GM12873 (cell line): Measurements from ENCODE around the gene KBTBD8.

Experiments
- TF ChIP-seq, protein P1 (sequence below): IDR thresholded peaks from 2 replicates; pipeline ENCODE4 v1.5.1; 2012; ENCODE audit warnings: low read depth, mild to moderate bottlenecking, moderate library complexity, low read length, control low read depth; ENCODE audit not compliant: insufficient read depth; ENCODE audit errors: missing control alignments

Gene KBTBD8

DNA sequence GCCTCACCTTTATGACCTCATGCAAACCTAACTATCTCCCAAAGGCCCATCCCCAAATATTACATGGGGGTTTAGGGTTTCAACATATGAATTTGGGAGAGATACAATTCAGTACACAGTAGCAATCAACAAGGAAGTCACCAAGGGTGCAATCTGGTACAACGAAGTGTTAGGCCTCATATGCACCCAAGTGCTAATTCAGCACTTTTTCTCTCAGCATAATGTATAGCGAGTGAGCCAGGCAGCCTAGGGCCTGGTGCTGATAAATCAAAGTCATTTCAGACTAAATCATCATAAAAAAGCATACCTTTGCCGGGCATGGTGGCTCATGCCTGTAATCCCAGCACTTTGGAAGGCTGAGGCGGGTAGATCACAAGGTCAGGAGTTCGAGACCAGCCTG, 11.7 kb upstream of the KBTBD8 start:
- TF ChIP-seq, protein P1, sequence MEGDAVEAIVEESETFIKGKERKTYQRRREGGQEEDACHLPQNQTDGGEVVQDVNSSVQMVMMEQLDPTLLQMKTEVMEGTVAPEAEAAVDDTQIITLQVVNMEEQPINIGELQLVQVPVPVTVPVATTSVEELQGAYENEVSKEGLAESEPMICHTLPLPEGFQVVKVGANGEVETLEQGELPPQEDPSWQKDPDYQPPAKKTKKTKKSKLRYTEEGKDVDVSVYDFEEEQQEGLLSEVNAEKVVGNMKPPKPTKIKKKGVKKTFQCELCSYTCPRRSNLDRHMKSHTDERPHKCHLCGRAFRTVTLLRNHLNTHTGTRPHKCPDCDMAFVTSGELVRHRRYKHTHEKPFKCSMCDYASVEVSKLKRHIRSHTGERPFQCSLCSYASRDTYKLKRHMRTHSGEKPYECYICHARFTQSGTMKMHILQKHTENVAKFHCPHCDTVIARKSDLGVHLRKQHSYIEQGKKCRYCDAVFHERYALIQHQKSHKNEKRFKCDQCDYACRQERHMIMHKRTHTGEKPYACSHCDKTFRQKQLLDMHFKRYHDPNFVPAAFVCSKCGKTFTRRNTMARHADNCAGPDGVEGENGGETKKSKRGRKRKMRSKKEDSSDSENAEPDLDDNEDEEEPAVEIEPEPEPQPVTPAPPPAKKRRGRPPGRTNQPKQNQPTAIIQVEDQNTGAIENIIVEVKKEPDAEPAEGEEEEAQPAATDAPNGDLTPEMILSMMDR = no peak

DNA sequence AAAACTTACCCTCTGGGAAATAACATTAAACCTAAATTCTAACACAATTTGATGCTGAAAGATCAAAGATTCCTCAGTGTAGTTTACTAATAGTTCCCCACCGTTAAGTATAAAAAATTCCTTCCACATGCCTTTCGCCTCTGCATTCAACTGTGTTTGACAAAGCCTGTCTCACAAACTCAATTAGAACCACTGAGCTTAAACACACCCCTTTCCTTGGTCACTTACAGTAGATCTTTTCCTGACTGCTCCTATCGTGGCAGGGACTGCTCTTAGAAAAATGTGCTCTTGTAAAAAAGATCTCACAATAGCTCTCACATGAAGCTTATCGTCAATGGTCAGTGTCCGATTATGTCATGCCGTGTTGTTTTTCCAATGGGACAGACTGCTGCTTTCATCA, 8.9 kb upstream of the KBTBD8 start:
- TF ChIP-seq, protein P1 = no peak

DNA sequence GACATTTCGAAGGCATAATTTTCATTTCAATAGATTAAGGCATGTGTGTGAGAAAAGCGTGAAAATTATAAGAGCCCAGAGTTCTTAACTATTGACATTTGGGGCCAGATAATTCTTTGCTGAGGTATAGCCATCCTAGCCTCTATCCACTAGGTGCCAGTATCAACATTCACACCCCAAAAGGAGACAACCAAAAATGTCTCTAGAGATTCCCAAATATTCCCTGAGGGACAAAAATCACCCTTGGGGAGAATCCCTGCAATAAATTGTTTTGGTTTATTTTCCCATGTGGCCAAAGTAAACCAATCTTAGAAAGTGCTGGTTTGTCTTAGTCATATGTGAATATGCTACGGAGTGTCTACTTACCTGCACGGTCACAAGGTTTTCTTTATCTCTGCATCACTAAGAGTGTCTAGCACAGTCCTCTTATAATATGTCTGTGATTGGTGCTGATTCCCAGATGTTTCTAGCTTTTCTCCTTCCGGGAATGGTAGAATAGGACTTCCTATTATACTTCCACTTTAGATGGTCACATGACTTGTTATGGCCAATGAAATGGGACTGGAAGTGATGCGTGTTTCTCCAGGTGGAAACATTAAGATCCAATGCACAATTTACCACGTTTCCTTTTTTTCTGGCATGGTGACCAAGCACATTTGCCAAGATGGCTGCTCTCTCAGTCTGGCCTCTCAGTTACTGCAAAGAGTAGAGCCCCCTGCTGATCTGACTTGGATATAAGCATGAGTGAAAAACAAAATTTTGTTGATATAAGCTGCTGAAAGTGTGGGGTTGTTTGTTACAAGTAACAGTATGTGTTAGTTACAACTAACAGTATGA, 8.0 kb upstream of the KBTBD8 start:
- TF ChIP-seq, protein P1 = peak; percentile 77

DNA sequence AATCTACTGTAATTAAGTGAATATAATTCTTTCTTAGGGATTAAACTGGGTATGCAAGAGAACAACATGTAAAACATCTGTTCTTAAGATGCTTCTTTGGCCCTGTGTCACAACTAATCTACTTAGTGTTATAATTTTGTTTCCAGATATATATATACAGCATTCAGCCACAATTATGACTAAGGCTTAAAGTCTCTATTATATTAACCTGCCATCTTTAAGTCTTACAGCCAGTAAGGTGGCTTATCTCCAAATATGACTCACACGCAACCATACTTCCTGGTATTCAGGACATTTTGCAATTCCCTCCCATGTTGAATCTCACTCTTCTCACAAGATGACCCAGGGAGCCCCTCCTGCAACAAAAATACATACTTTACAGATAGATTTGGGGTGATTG, 6.6 kb upstream of the KBTBD8 start:
- TF ChIP-seq, protein P1 = no peak

DNA sequence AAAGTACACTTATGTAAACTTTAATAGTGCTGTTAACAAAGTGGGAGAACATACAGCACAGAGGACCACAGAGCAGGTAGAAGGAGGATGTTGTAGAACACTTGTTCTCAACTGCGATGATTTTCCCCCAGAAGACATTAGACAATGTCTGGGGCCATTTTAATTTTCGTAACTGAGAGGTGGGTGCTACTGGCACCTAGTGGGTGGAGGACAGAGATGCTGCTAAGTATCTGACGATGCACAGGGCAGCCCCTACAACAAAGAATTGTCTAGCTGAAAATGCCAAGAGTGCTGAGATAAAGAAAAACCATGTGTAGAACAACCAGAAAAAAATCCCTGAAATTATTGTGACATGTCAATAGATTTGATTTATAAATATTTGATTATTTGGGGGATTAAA, 5.0 kb upstream of the KBTBD8 start:
- TF ChIP-seq, protein P1 = peak; percentile 15

DNA sequence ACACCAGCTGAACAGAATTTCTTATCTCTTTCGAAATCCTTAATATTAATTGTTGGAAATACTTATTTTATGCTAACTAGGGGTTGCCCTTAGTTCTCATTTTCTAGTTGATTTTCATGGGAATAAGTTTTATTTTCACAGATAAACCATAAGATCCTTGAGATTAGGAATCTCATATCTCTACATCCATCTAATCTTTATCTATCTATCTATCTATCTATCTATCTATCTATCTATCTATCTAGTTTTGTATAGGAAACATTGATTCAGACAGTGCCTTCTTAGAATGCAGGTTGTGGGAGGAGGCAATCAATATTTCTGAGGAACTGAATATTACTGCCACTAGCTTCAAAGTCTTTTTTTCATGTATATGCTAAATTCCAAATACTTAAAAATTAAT, 3.5 kb upstream of the KBTBD8 start:
- TF ChIP-seq, protein P1 = no peak

DNA sequence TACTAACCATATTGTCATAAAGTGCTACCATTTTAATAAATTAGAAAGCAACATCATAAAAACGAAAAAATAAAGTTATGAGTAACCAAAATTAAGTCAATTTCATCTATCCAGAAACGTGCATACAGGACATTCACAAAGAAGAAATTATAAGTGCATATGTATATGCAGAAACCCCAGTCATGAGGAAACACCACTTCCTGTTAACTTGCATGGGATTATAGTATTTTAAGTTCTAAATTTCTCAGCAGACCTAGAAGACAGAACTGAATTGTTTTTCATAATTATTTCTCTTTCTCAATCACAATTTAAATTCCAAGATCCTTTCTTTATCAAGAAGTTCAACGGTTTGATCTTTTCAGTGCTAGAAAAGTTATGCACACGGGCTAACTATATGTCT, 1.4 kb upstream of the KBTBD8 start:
- TF ChIP-seq, protein P1 = no peak
